Neutrophil (primary cell): ENCODE results near the gene MS4A18.

Experiments used
- H3K27ac ChIP-seq: fragments of 200-600 bp; sonication (generic); 2 replicates; pipeline ENCODE4 v1.5.1; 2016; ENCODE audit warnings: mild to moderate bottlenecking, moderate library complexity
- H3K27me3 ChIP-seq: fragments of 200-600 bp; sonication (generic); 2 replicates; pipeline ENCODE4 v1.6.0; 2016; ENCODE audit warnings: mild to moderate bottlenecking
- H3K36me3 ChIP-seq: fragments of 200-600 bp; sonication (generic); 2 replicates; pipeline ENCODE4 v1.5.1; 2017
- H3K4me1 ChIP-seq, 2 experiments: fragments of 200-600 bp in 1 of 2; sonication (generic) in 1 of 2; 1 replicate in 1 of 2; 2 replicates in 1 of 2; pipeline versions ENCODE4 v1.5.1 to v1.6.1; 2013 to 2016; ENCODE audit warnings: low read depth in 1 of 2, low read length in 1 of 2, mild to moderate bottlenecking in 1 of 2, moderate library complexity in 1 of 2; ENCODE audit not compliant: control insufficient read depth in 1 of 2, insufficient read depth in 1 of 2
- H3K4me3 ChIP-seq, 2 experiments: fragments of 200-600 bp in 1 of 2; sonication (generic) in 1 of 2; 1 replicate in 1 of 2; 2 replicates in 1 of 2; pipeline ENCODE4 v1.5.1; 2013 to 2016; ENCODE audit warnings: low read depth in 1 of 2, low read length in 1 of 2, mild to moderate bottlenecking in 1 of 2, moderate library complexity in 1 of 2
- H3K9me3 ChIP-seq: fragments of 200-600 bp; sonication (generic); 2 replicates; pipeline ENCODE4 v1.5.1; 2016
- CTCF ChIP-seq: fragments of 200-600 bp; sonication (generic); IDR thresholded peaks from 2 replicates; pipeline ENCODE4 v1.5.1; 2016; ENCODE audit warnings: antibody characterized with exemption

MS4A18 gene

GRCh38 chr11:60720460-60720859, 4.1 kb upstream of the MS4A18 start:
- Histone ChIP-seq H3K27ac (no peak overlapping the region), H3K4me1 (no peaks in the 10 kb centered on the region), H3K36me3 (no peaks in the 10 kb centered on the region), H3K27me3 (peaks cover 15% of the 10 kb centered on the region), H3K9me3 (no peaks in the 10 kb centered on the region), H3K4me3 (no peak overlapping the region)
- TF ChIP-seq CTCF = no peak

GRCh38 chr11:60725592-60725991, 1.1 kb downstream of the MS4A18 start:
- H3K4me3 ChIP-seq = no peak overlapping the region
- TF ChIP-seq CTCF = no peak
- no peaks in the 10 kb centered on the region for H3K9me3 ChIP-seq
- peaks cover 23% of the 10 kb centered on the region for H3K27me3 ChIP-seq
- H3K27ac ChIP-seq = no peak overlapping the region
- no peaks in the 10 kb centered on the region for H3K36me3 ChIP-seq
- H3K4me1 ChIP-seq = no peaks in the 10 kb centered on the region

- H3K36me3 ChIP-seq = no peaks in the 10 kb centered on the region
- no peak overlapping the region for H3K4me3 ChIP-seq
- H3K27me3 ChIP-seq = peaks cover 9% of the 10 kb centered on the region
- no peak overlapping the region for H3K27ac ChIP-seq
- no peak for TF ChIP-seq CTCF
- no peaks in the 10 kb centered on the region for H3K9me3 ChIP-seq
- H3K4me1 ChIP-seq = no peaks in the 10 kb centered on the region
Observed at GRCh38 chr11:60731586-60731985, 7.1 kb downstream of the MS4A18 start.

GRCh38 chr11:60734279-60734678, 9.8 kb downstream of the MS4A18 start:
- TF ChIP-seq CTCF = no peak
- Histone ChIP-seq H3K4me1 (no peaks in the 10 kb centered on the region), H3K36me3 (no peaks in the 10 kb centered on the region)

GRCh38 chr11:60739114-60739513, 14.6 kb downstream of the MS4A18 start:
- Histone ChIP-seq H3K27ac (no peak overlapping the region), H3K27me3 (no peaks in the 10 kb centered on the region), H3K4me1 (no peaks in the 10 kb centered on the region), H3K9me3 (no peaks in the 10 kb centered on the region), H3K36me3 (no peaks in the 10 kb centered on the region), H3K4me3 (no peak overlapping the region)
- TF ChIP-seq CTCF = no peak

More at GRCh38 chr11:60734279-60734678, 9.8 kb downstream of the MS4A18 start:
- Histone ChIP-seq H3K4me3 (no peak overlapping the region), H3K27ac (no peak overlapping the region), H3K9me3 (no peaks in the 10 kb centered on the region), H3K27me3 (no peaks in the 10 kb centered on the region)

GRCh38 chr11:60740573-60740972, 16.1 kb downstream of the MS4A18 start:
- Histone ChIP-seq H3K9me3 (no peaks in the 10 kb centered on the region), H3K27me3 (no peaks in the 10 kb centered on the region), H3K4me3 (no peak overlapping the region), H3K4me1 (no peaks in the 10 kb centered on the region), H3K27ac (no peak overlapping the region), H3K36me3 (no peaks in the 10 kb centered on the region)
- TF ChIP-seq CTCF = no peak
